ENCODE results near the gene CIDEB. TPM values are rescaled to one million over a fixed set of nuclear protein-coding genes. Genes with fewer than 3 reads are reported as not detected.
"Not testable (repeated sequence)": the region's sequence is repeated elsewhere in the genome, so short reads cannot be mapped to it uniquely, and the experiment has no call there.

The CIDEB gene, protein sequence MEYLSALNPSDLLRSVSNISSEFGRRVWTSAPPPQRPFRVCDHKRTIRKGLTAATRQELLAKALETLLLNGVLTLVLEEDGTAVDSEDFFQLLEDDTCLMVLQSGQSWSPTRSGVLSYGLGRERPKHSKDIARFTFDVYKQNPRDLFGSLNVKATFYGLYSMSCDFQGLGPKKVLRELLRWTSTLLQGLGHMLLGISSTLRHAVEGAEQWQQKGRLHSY
- polyA plus RNA-seq (2012; ENCODE audit: low read depth, missing spikeins) = 8.8 TPM

DNA sequence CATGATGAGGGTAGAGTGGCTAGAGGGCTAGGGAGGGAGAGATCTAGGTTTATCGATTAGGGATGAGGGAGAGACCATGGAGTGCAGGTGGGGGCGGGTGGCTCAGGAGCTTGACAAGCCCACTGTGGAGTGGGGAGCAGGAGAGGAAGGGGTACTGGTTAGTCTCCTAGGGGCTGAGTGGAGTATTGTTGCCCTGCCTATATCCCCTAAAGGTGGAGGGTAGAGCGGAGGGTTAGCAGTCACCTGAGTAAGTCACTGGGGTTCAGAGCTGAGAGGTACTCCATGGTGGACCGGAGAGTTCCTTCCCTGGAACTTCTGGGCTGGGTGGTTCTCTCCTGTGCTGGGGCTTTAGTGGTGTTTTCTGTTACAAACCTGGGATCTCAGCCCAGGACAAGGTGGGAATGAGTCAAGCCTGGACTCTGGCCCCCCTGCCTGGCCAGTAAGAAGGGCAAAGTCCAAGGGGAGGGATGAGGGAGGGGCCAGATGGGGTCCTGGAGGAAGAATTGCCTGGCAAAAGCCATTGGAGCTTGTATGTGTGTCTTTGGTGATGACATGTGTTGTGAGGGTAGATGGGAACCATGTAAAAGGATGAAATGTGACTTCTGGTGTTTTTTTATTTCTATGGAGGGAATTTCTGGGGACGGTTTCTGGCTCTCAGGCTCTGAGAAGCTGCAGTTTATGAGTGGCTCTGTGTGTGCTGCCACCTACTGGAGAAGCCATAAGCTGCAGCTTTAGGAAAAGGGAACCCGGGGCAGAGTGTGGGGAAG lies at the start of gene CIDEB:
Gene CIDEB (minus strand): TSS at position 403 of the 767 bp plus-strand sequence. CDS start 119 bp downstream, at position 284.
- TF ChIP-seq TAF1 (IDR thresholded peaks at IDR 0.05; ENCODE audit: low read depth, low read length) (no peak), POLR2AphosphoS5 (IDR thresholded peaks at IDR 0.05; ENCODE audit: low read depth, low read length) (no peak), SPI1 (IDR thresholded peaks at IDR 0.05; ENCODE audit: low read depth, low read length) (peak; percentile 79)
- FAIRE-seq (peak; percentile 79), DNase-seq (ENCODE audit: insufficient read length, low spot score) (peak; percentile 49)

- no peak for FAIRE-seq
- TF ChIP-seq POLR2AphosphoS5 (IDR thresholded peaks at IDR 0.05; ENCODE audit: low read depth, low read length) = no peak
- no peak for TF ChIP-seq PAX5 (IDR thresholded peaks at IDR 0.05; ENCODE audit: insufficient read depth, low read length, severe bottlenecking)
- TF ChIP-seq POLR2A (IDR thresholded peaks at IDR 0.05; ENCODE audit: low read depth, low read length) = no peak
- TF ChIP-seq TAF1 (IDR thresholded peaks at IDR 0.05; ENCODE audit: low read depth, low read length) = no peak
- TF ChIP-seq POU2F2 (IDR thresholded peaks at IDR 0.05; ENCODE audit: low read depth, low read length) = no peak
- TF ChIP-seq SPI1 (IDR thresholded peaks at IDR 0.05; ENCODE audit: low read depth, low read length) = no peak
- no peak for DNase-seq (ENCODE audit: insufficient read length, low spot score)
Observed at GRCh38 chr14:24356208-24356607, 48.4 kb upstream of the CIDEB start.

DNA sequence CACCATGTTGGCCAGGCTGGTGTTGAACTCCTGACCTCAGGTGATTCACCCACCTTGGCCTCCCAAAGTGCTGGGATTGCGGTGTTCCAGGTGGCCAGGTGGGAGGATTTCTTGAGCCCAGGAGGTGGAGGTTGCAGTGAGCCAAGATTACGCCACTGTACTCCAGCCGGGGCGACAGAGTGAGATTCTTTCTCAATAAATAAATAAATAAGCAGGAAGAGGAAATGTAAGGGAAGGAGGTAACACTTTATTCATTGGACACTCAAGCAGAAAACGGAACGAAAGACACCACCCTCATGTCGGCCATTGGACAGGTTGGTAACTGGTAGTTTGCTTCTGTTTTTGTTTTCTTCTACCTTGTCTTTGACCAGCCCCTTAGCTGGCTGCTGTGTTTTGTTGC lies 47.2 kb upstream of the CIDEB start:
- FAIRE-seq = no peak
- no peak for TF ChIP-seq TAF1 (IDR thresholded peaks at IDR 0.05; ENCODE audit: low read depth, low read length)
- TF ChIP-seq POLR2A (IDR thresholded peaks at IDR 0.05; ENCODE audit: low read depth, low read length) = no peak
- TF ChIP-seq POU2F2 (IDR thresholded peaks at IDR 0.05; ENCODE audit: low read depth, low read length) = no peak
- TF ChIP-seq POLR2AphosphoS5 (IDR thresholded peaks at IDR 0.05; ENCODE audit: low read depth, low read length) = no peak
- no peak for TF ChIP-seq PAX5 (IDR thresholded peaks at IDR 0.05; ENCODE audit: insufficient read depth, low read length, severe bottlenecking)
- TF ChIP-seq SPI1 (IDR thresholded peaks at IDR 0.05; ENCODE audit: low read depth, low read length) = no peak
- DNase-seq (ENCODE audit: insufficient read length, low spot score) = no peak

GRCh38 chr14:24354482-24354825 lies 46.7 kb upstream of the CIDEB start:
- not testable (repeated sequence) for FAIRE-seq; DNase-seq (ENCODE audit: insufficient read length, low spot score)

DNA sequence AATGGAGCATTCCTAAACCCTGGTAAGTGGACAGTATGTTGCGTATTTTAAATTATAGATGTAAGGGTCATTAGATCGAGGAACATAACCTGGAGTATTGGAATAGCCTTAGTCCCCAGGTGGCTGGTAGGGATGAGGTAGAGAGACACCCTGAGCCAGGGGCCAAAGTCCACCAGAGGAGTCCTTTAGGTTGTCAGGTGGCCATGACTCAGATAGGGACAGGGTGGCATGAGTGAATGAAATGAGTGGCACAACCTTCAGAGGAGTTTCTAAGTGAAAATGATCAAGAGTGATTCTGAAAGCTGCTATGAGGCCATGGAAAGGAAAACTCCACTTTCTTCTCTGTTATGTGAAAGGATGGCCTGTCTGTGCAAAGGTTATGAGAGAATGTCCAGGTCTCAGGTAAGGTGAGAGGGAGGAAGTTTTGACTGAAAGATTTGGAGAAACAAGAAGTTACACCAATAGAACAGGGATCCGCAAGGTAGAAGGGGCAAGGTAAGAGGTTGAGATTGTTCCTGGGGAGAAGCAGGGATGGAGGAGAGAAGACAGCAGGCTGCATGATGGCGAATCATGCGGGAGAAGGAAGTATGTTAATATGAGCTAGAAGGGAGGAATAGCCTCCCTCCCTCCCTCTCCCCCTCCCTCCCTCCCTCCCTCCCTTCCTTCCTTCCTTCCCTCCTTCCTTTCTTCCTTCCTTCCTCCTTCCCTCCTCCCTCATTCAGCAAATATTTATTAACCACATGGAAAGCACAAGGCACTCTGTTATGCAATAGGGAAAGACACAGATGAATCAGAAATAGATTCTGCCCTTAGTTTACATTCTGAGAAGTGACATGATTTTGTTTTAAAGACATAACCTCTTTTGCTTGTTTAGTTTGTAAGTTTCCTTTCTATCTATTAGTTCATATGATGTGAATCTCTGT lies 46.0 kb upstream of the CIDEB start:
- no peak for TF ChIP-seq SPI1 (IDR thresholded peaks at IDR 0.05; ENCODE audit: low read depth, low read length)
- TF ChIP-seq PAX5 (IDR thresholded peaks at IDR 0.05; ENCODE audit: insufficient read depth, low read length, severe bottlenecking) = no peak
- no peak for TF ChIP-seq TAF1 (IDR thresholded peaks at IDR 0.05; ENCODE audit: low read depth, low read length)
- DNase-seq (ENCODE audit: insufficient read length, low spot score) (no peak), FAIRE-seq (no peak)

DNA sequence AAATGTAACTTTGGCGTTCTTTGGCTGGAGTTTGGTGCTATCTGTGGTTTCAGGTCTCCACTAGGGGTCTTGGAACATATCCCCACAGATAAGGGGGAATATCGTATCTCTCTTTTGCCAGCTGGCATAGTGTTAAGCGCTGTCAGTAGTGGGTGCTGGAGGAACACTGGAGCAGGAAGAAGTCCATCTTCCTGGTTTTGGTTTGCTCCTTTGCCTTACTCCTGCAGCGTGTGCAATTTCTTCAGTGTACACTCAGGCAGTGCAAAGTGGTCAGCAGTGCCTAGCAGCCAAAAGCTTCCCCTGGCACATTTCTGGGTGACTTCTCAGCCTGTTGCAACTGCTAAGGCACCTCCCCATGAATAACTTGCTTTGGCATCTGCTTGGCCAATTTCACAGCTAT lies 43.7 kb upstream of the CIDEB start:
- DNase-seq (ENCODE audit: insufficient read length, low spot score) (no peak), FAIRE-seq (no peak)
- no peak for TF ChIP-seq SPI1 (IDR thresholded peaks at IDR 0.05; ENCODE audit: low read depth, low read length)
- TF ChIP-seq PAX5 (IDR thresholded peaks at IDR 0.05; ENCODE audit: insufficient read depth, low read length, severe bottlenecking) = no peak
- no peak for TF ChIP-seq POU2F2 (IDR thresholded peaks at IDR 0.05; ENCODE audit: low read depth, low read length)
- TF ChIP-seq POLR2A (IDR thresholded peaks at IDR 0.05; ENCODE audit: low read depth, low read length) = no peak
- TF ChIP-seq TAF1 (IDR thresholded peaks at IDR 0.05; ENCODE audit: low read depth, low read length) = no peak
- TF ChIP-seq POLR2AphosphoS5 (IDR thresholded peaks at IDR 0.05; ENCODE audit: low read depth, low read length) = no peak

- FAIRE-seq (no peak), DNase-seq (ENCODE audit: insufficient read length, low spot score) (no peak)
- TF ChIP-seq POLR2A (IDR thresholded peaks at IDR 0.05; ENCODE audit: low read depth, low read length) (no peak), POU2F2 (IDR thresholded peaks at IDR 0.05; ENCODE audit: low read depth, low read length) (no peak), SPI1 (IDR thresholded peaks at IDR 0.05; ENCODE audit: low read depth, low read length) (no peak), TAF1 (IDR thresholded peaks at IDR 0.05; ENCODE audit: low read depth, low read length) (no peak), PAX5 (IDR thresholded peaks at IDR 0.05; ENCODE audit: insufficient read depth, low read length, severe bottlenecking) (no peak), POLR2AphosphoS5 (IDR thresholded peaks at IDR 0.05; ENCODE audit: low read depth, low read length) (no peak)
Observed at GRCh38 chr14:24349742-24350141, 42.0 kb upstream of the CIDEB start.

- TF ChIP-seq POLR2AphosphoS5 (IDR thresholded peaks at IDR 0.05; ENCODE audit: low read depth, low read length) (no peak), PAX5 (IDR thresholded peaks at IDR 0.05; ENCODE audit: insufficient read depth, low read length, severe bottlenecking) (no peak), POU2F2 (IDR thresholded peaks at IDR 0.05; ENCODE audit: low read depth, low read length) (no peak), SPI1 (IDR thresholded peaks at IDR 0.05; ENCODE audit: low read depth, low read length) (no peak), POLR2A (IDR thresholded peaks at IDR 0.05; ENCODE audit: low read depth, low read length) (no peak), TAF1 (IDR thresholded peaks at IDR 0.05; ENCODE audit: low read depth, low read length) (no peak)
- no peak for DNase-seq (ENCODE audit: insufficient read length, low spot score)
- FAIRE-seq = no peak
Observed at GRCh38 chr14:24348186-24348585, 40.4 kb upstream of the CIDEB start.

GRCh38 chr14:24347134-24347533 lies 39.4 kb upstream of the CIDEB start:
- DNase-seq (ENCODE audit: insufficient read length, low spot score) = no peak
- TF ChIP-seq PAX5 (IDR thresholded peaks at IDR 0.05; ENCODE audit: insufficient read depth, low read length, severe bottlenecking) (no peak), TAF1 (IDR thresholded peaks at IDR 0.05; ENCODE audit: low read depth, low read length) (no peak), POLR2A (IDR thresholded peaks at IDR 0.05; ENCODE audit: low read depth, low read length) (no peak), POLR2AphosphoS5 (IDR thresholded peaks at IDR 0.05; ENCODE audit: low read depth, low read length) (no peak), SPI1 (IDR thresholded peaks at IDR 0.05; ENCODE audit: low read depth, low read length) (no peak), POU2F2 (IDR thresholded peaks at IDR 0.05; ENCODE audit: low read depth, low read length) (no peak)
- no peak for FAIRE-seq
